Measurements from ENCODE around the gene DPP4. TPM values are rescaled to one million over a fixed set of nuclear protein-coding genes. Genes with fewer than 3 reads are reported as not detected.

DPP4 gene
- total and polyA plus RNA-seq, 2 donors (not counting 3 experiments of a cell fraction or from before 2014, with no cell fraction given): 0.84 to 6.2 TPM

- ChIA-PET POLR2A (no interaction called here), CTCF (no interaction called here)
- dilution Hi-C loops (cut with MboI; ENCODE audit: extremely low pct_ligation_motif_present, low sequenced_read_pairs): no loop called here
- H3K27ac ChIP-seq (ENCODE audit: insufficient read depth, low read depth, low read length): no peak overlapping the region
- no peaks in the 10 kb centered on the region for H3K9me1 ChIP-seq (replicated peaks; ENCODE audit: control insufficient read depth, extremely low read depth, insufficient read depth, low read length)
- H3K4me3 ChIP-seq (replicated peaks in 1 of 3; ENCODE audit: insufficient read depth in 1 of 3, low read depth in 1 of 3, low read length in 3 of 3): no peak overlapping the region
- no peaks in the 10 kb centered on the region for H3K79me2 ChIP-seq (ENCODE audit: control insufficient read depth, insufficient read depth, low read length)
- H3K9me3 ChIP-seq (replicated peaks; ENCODE audit: control insufficient read depth, insufficient read depth, low read length): no peaks in the 10 kb centered on the region
- peaks cover 11% of the 10 kb centered on the region for H3K4me1 ChIP-seq (ENCODE audit: control insufficient read depth, extremely low read depth, insufficient read depth, low read length)
- H4K20me1 ChIP-seq (replicated peaks; ENCODE audit: control insufficient read depth, extremely low read depth, insufficient read depth, low read length): no peaks in the 10 kb centered on the region
- intact Hi-C loops (cut with micrococcal nuclease): no loop called here
- no peak for DNase-seq (ENCODE audit: low read depth, low spot score)
- no TSS peak for BruUV-seq (replicated peaks)
- no peaks in the 10 kb centered on the region for H3K36me3 ChIP-seq (ENCODE audit: control insufficient read depth in 2 of 2, extremely low read depth in 1 of 2, insufficient read depth in 2 of 2, low read length in 2 of 2)
- no peak for TF ChIP-seq JUN (IDR thresholded peaks at IDR 0.05; ENCODE audit: borderline replicate concordance, insufficient read depth, insufficient read length, low read depth)
- TF ChIP-seq CTCF (IDR thresholded peaks at IDR 0.05; ENCODE audit: extremely low read depth in 1 of 2, insufficient read depth in 1 of 2, low read depth in 1 of 2, low read length in 2 of 2): no peak
- TF ChIP-seq FOS (IDR thresholded peaks at IDR 0.05; ENCODE audit: borderline replicate concordance, insufficient read depth, low read length): no peak
- no peak for TF ChIP-seq GATA2 (IDR thresholded peaks at IDR 0.05; ENCODE audit: insufficient read depth, insufficient read length, low read depth, low read length)
- TF ChIP-seq POLR2A (IDR thresholded peaks at IDR 0.05; ENCODE audit: low read depth, low read length): no peak
- no peak for TF ChIP-seq MYC (IDR thresholded peaks at IDR 0.05; ENCODE audit: low read depth, low read length)
- no peak for TF ChIP-seq EZH2 (IDR thresholded peaks at IDR 0.05; ENCODE audit: borderline replicate concordance, low read depth, low read length, severe bottlenecking)
- TF ChIP-seq POLR2AphosphoS5 (IDR thresholded peaks at IDR 0.05; ENCODE audit: insufficient read depth, low read depth, low read length): no peak
- no peak overlapping the region for H3K9ac ChIP-seq (replicated peaks; ENCODE audit: extremely low read depth, insufficient read depth, low read length)
- no peak overlapping the region for H2AFZ ChIP-seq (ENCODE audit: low read depth, low read length)
- H3K27me3 ChIP-seq (ENCODE audit: control insufficient read depth in 2 of 2, insufficient read depth in 2 of 2, low read length in 2 of 2): no peaks in the 10 kb centered on the region
- no peak overlapping the region for H3K4me2 ChIP-seq (ENCODE audit: insufficient read depth, low read length)
- FAIRE-seq: no peak
These were observed 57.9 kb downstream of the DPP4 start for GRCh38 chr2:162016080-162016479.
